Subcutaneous adipose tissue (tissue), 4 donors: ENCODE data around the gene ARAP1. TPM values are rescaled to one million over a fixed set of nuclear protein-coding genes. Genes with fewer than 3 reads are reported as not detected.

Experiments
- CTCF ChIP-seq: fragments of 450-650 bp; IDR thresholded peaks from one replicate; pipeline ENCODE4 v1.5.1; 2016; ENCODE audit warnings: low read depth, mild to moderate bottlenecking, control low read depth, antibody characterized with exemption, moderate library complexity
- total RNA-seq, 4 donors: library from RNA; depleted of rRNA; stranded (reverse); fragments of >200 nt; gene quantifications; one replicate each; pipeline ENCODE4 v1.1.0, GENCODE V29; 2016

ARAP1 gene
- total RNA-seq, 4 donors from 2014 or later: 35.1 to 161 (median 127) TPM

DNA sequence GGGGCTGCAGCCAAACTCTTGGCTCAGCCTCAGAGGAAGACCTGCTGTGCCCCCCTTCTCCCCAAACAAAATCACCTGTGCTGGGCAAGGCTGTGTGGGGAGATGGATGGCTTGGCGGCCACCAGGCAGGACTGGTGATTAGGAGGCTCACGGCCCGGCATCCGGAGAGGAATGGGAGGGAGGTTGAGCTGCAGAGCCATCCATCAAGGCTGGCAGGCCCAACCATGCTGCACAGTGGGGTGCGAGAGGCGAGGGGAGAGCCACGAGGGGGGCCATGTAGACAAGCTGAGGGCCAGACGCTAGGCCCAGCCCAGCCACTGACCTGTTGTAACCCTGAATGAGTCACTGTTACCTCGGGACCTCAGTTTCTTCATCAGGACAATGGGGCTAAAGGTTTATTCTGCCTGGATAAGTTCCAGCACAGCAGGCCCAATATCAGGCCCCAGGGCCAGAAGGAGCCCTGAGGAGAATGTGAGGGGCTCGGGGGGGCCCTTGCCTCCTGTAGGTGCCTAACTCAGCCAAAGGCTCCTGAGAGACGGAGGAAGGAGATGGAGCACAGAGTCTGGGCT lies 96.2 kb downstream of the ARAP1 start:
- no peak for TF ChIP-seq CTCF

GRCh38 chr11:72655014-72655413 lies 97.2 kb downstream of the ARAP1 start:
- TF ChIP-seq CTCF: no peak

GRCh38 chr11:72653649-72654048 lies 98.6 kb downstream of the ARAP1 start:
- no peak for TF ChIP-seq CTCF

- no peak for TF ChIP-seq CTCF
These were observed 99.2 kb downstream of the ARAP1 start for GRCh38 chr11:72652873-72653630.

- no peak for TF ChIP-seq CTCF
These were observed 100.1 kb downstream of the ARAP1 start for GRCh38 chr11:72652133-72652532.

- no peak for TF ChIP-seq CTCF
These were observed 102.8 kb downstream of the ARAP1 start for GRCh38 chr11:72649215-72649976.

GRCh38 chr11:72648384-72649136 lies 103.6 kb downstream of the ARAP1 start:
- TF ChIP-seq CTCF: no peak
